ENCODE data around the gene WRNIP1.
"Not testable (repeated sequence)": the region's sequence is repeated elsewhere in the genome, so short reads cannot be mapped to it uniquely, and the experiment has no call there.

The WRNIP1 gene

GRCh38 chr6:2784930-2785329 is 19.7 kb downstream of the WRNIP1 start:
- DNase-seq (ENCODE audit: low read depth), result no peak

GRCh38 chr6:2786269-2786668 is 21.1 kb downstream of the WRNIP1 start:
- no peak for DNase-seq (ENCODE audit: low read depth)

GRCh38 chr6:2790588-2791449 is 25.6 kb downstream of the WRNIP1 start:
- DNase-seq (ENCODE audit: low read depth), result no peak

- DNase-seq (ENCODE audit: low read depth), result no peak
These were observed 26.3 kb downstream of the WRNIP1 start for GRCh38 chr6:2791450-2791974.

GRCh38 chr6:2792330-2793110 is 27.3 kb downstream of the WRNIP1 start:
- DNase-seq (ENCODE audit: low read depth), result no peak

GRCh38 chr6:2793534-2794151 is 28.4 kb downstream of the WRNIP1 start:
- no peak for DNase-seq (ENCODE audit: low read depth)

GRCh38 chr6:2794171-2794730 is 29.1 kb downstream of the WRNIP1 start:
- DNase-seq (ENCODE audit: low read depth), result no peak

- DNase-seq (ENCODE audit: low read depth), result no peak
These were observed 30.0 kb downstream of the WRNIP1 start for GRCh38 chr6:2795162-2795561.

GRCh38 chr6:2795956-2796355 is 30.8 kb downstream of the WRNIP1 start:
- DNase-seq (ENCODE audit: low read depth), result no peak

GRCh38 chr6:2796861-2797260 is 31.7 kb downstream of the WRNIP1 start:
- no peak for DNase-seq (ENCODE audit: low read depth)

- no peak for DNase-seq (ENCODE audit: low read depth)
These were observed 32.4 kb downstream of the WRNIP1 start for GRCh38 chr6:2797564-2798031.

- DNase-seq (ENCODE audit: low read depth), result no peak
These were observed 33.5 kb downstream of the WRNIP1 start for GRCh38 chr6:2798586-2799134.

- DNase-seq (ENCODE audit: low read depth), result no peak
These were observed 34.8 kb downstream of the WRNIP1 start for GRCh38 chr6:2799936-2800527.

GRCh38 chr6:2800552-2801316 is 35.5 kb downstream of the WRNIP1 start:
- DNase-seq (ENCODE audit: low read depth), result no peak

GRCh38 chr6:2801687-2802086 is 36.5 kb downstream of the WRNIP1 start:
- DNase-seq (ENCODE audit: low read depth), result not testable (repeated sequence)

- no peak for DNase-seq (ENCODE audit: low read depth)
These were observed 37.4 kb downstream of the WRNIP1 start for GRCh38 chr6:2802521-2803060.

GRCh38 chr6:2803731-2804429 is 38.7 kb downstream of the WRNIP1 start:
- no peak for DNase-seq (ENCODE audit: low read depth)

GRCh38 chr6:2804516-2804915 is 39.3 kb downstream of the WRNIP1 start:
- DNase-seq (ENCODE audit: low read depth), result no peak

- DNase-seq (ENCODE audit: low read depth), result no peak
These were observed 39.8 kb downstream of the WRNIP1 start for GRCh38 chr6:2805031-2805430.

GRCh38 chr6:2806644-2807043 is 41.5 kb downstream of the WRNIP1 start:
- DNase-seq (ENCODE audit: low read depth), result no peak

All from stimulated activated CD8-positive, alpha-beta memory T cell treated with anti-CD3 and anti-CD28 coated beads, Interleukin-15, amount 100 ng/mL, for 24 hours (primary cell).